ENCODE measurements around the gene MEIS1.

DNA sequence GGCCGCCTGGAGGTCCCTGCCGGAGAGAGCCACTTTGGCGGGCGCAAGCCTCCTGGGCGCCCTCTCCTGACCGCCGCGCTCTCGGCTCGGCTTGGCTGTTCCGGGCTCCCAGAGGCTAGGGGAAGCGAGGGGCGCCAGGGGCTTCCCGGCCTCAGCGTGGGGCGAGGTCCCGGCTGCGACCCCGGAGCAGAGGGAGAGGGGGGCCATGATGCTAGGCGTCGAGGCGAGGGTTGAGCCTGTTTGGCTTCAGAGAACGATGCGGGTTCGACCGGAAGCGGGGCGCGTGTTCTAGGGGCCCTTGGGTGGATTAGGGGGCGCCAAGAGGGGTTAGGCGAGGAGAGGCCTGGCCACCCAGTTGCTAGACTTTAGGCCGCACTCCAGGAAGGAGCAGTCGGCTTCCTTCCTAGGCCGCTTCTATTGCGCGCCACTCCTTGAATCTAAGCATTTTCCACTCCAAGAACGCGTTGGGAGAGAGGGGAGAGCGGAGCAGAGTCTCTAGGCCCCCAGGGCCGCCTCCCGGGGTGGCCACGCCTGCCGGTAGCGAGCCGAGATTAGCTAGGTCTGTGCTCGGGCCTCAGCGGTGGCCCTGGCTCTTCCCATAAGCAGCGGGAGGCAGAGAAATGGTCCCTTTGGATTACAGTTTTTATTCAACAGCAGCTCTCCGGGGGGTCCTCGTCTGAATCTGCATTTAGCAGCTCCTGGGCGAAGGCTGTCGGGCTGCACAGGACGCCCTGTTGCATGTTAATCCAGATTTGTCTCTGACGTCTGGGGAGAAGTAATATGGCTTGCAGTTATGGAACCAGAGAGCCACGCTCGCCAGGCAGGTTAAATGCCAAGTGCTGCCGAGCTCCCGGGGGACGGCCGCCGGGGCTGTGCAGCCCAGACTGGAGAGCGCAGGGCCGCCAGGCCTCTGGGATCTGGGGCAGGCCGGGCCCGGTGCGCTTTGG, 11.3 kb downstream of the MEIS1 start:
- TF ChIP-seq, protein P1, sequence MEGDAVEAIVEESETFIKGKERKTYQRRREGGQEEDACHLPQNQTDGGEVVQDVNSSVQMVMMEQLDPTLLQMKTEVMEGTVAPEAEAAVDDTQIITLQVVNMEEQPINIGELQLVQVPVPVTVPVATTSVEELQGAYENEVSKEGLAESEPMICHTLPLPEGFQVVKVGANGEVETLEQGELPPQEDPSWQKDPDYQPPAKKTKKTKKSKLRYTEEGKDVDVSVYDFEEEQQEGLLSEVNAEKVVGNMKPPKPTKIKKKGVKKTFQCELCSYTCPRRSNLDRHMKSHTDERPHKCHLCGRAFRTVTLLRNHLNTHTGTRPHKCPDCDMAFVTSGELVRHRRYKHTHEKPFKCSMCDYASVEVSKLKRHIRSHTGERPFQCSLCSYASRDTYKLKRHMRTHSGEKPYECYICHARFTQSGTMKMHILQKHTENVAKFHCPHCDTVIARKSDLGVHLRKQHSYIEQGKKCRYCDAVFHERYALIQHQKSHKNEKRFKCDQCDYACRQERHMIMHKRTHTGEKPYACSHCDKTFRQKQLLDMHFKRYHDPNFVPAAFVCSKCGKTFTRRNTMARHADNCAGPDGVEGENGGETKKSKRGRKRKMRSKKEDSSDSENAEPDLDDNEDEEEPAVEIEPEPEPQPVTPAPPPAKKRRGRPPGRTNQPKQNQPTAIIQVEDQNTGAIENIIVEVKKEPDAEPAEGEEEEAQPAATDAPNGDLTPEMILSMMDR (IDR thresholded peaks at IDR 0.05): no peak
- TF ChIP-seq POLR2A (IDR thresholded peaks at IDR 0.05) (no peak), POLR2AphosphoS5 (IDR thresholded peaks at IDR 0.05) (peak in 1 of 3 donors; percentile 15)
